Measurements from ENCODE around the gene DNAJA3. TPM values are rescaled to one million over a fixed set of nuclear protein-coding genes. Genes with fewer than 3 reads are reported as not detected.

The DNAJA3 gene
- total RNA-seq, 2 experiments from 2014 or later, result 86.8 to 101 TPM

- H3K27me3 Mint-ChIP-seq, result no peaks in the 10 kb centered on the region
- peaks cover 10% of the 10 kb centered on the region for H3K36me3 Mint-ChIP-seq (ENCODE audit: low read depth)
- peak within 1 kb of the TSS; percentile 84 for H3K4me3 Mint-ChIP-seq
- intact Hi-C loops (cut with micrococcal nuclease), result loop anchor here (10.0 kb wide), 1 partner anchor 62 kb away; the partner anchor contains the start of gene PAM16
- peak; percentile 77 for ATAC-seq
- no peaks in the 10 kb centered on the region for H3K9me3 Mint-ChIP-seq
- CTCF ChIA-PET, result interaction anchor here (0.6 to 9.9 kb wide), 5 partner anchors 14 to 207 kb away, joined by 3 to 87 read pairs (median 4); no protein-coding TSS in a partner anchor
- H3K27ac Mint-ChIP-seq, result peak within 1 kb of the TSS; percentile 90
- DNase-seq, result peak; percentile 97
- POLR2A ChIA-PET, result interaction anchor here (0.9 to 3.6 kb wide), 11 partner anchors 9 to 162 kb away, joined by 3 to 16 read pairs (median 4); partner anchors contain the start of genes DNAJA3, HMOX2 and TFAP4
- no peak for TF ChIP-seq CTCF (IDR thresholded peaks at IDR 0.05)
- peaks cover 31% of the 10 kb centered on the region for H3K4me1 Mint-ChIP-seq (ENCODE audit: low read depth)
Observed at GRCh38 chr16:4416200-4417032, 9.3 kb upstream of the DNAJA3 start, which contains the start of gene CORO7. CORO7 (minus strand) TSS chr16:4416596; CDS start chr16:4416518, 78 bp downstream.

- Mint-ChIP-seq H3K9me3 (no peaks in the 10 kb centered on the region), H3K4me1 (ENCODE audit: low read depth) (peaks cover 19% of the 10 kb centered on the region), H3K27me3 (no peaks in the 10 kb centered on the region), H3K4me3 (no peak overlapping the region), H3K36me3 (ENCODE audit: low read depth) (peaks cover 5% of the 10 kb centered on the region), H3K27ac (no peak overlapping the region)
- ATAC-seq (no peak), DNase-seq (no peak)
- no peak for TF ChIP-seq CTCF (IDR thresholded peaks at IDR 0.05)
- ChIA-PET CTCF (interaction anchor here (9.9 kb wide), 1 partner anchor 17 kb away, joined by 87 read pairs; no protein-coding TSS in a partner anchor), POLR2A (interaction anchor here (1.6 kb wide), 1 partner anchor 56 kb away, joined by 5 read pairs; the partner anchor contains the start of genes HMOX2 and NMRAL1)
- intact Hi-C loops (cut with micrococcal nuclease), result loop anchor here (10.0 kb wide), 1 partner anchor 65 kb away; the partner anchor contains the start of gene PAM16
Observed at GRCh38 chr16:4419402-4419959, 6.2 kb upstream of the DNAJA3 start.

GRCh38 chr16:4420505-4421105 is 5.1 kb upstream of the DNAJA3 start:
- CTCF ChIA-PET, result no interaction called here
- Mint-ChIP-seq H3K27ac (no peak overlapping the region), H3K4me3 (no peak overlapping the region), H3K9me3 (no peaks in the 10 kb centered on the region), H3K27me3 (no peaks in the 10 kb centered on the region), H3K36me3 (ENCODE audit: low read depth) (no peaks in the 10 kb centered on the region), H3K4me1 (ENCODE audit: low read depth) (peaks cover 12% of the 10 kb centered on the region)
- TF ChIP-seq CTCF (IDR thresholded peaks at IDR 0.05), result no peak
- POLR2A ChIA-PET, result no interaction called here
- no peak for ATAC-seq
- no peak for DNase-seq
- intact Hi-C loops (cut with micrococcal nuclease), result no loop called here

- peak overlapping the region; percentile 93 for H3K4me3 Mint-ChIP-seq
- peaks cover 33% of the 10 kb centered on the region for H3K4me1 Mint-ChIP-seq (ENCODE audit: low read depth)
- peak; percentile 61 for DNase-seq
- ChIA-PET POLR2A (interaction anchor here (0.7 to 2.4 kb wide), 7 partner anchors 9 to 122 kb away, joined by 3 to 16 read pairs (median 4); partner anchors contain the start of genes CORO7 and NMRAL1), CTCF (interaction anchor here (1.7 kb wide), 1 partner anchor 67 kb away, joined by 4 read pairs; no protein-coding TSS in a partner anchor)
- no peaks in the 10 kb centered on the region for H3K9me3 Mint-ChIP-seq
- TF ChIP-seq CTCF (IDR thresholded peaks at IDR 0.05), result no peak
- H3K36me3 Mint-ChIP-seq (ENCODE audit: low read depth), result peaks cover 27% of the 10 kb centered on the region
- peak overlapping the region; percentile 100 for H3K27ac Mint-ChIP-seq
- no peaks in the 10 kb centered on the region for H3K27me3 Mint-ChIP-seq
- intact Hi-C loops (cut with micrococcal nuclease), result loop anchor here (5.0 kb wide), 1 partner anchor 51 kb away; the partner anchor contains the start of gene HMOX2
- peak; percentile 32 for ATAC-seq
Observed at GRCh38 chr16:4426021-4426684, 485 bp downstream of the DNAJA3 start.

Data from activated CD8-positive, alpha-beta T cell treated with anti-CD3 and anti-CD28 coated beads for 36 hours (primary cell).